ENCODE data around the gene TRPM2.

The TRPM2 gene

GRCh38 chr21:44429894-44430293 is 76.5 kb downstream of the TRPM2 start:
- no peak for DNase-seq (ENCODE audit: low read depth in 2 of 2)

GRCh38 chr21:44431300-44431699 is 77.9 kb downstream of the TRPM2 start:
- DNase-seq (ENCODE audit: low read depth in 2 of 2) = no peak

GRCh38 chr21:44432841-44433790 is 79.7 kb downstream of the TRPM2 start:
- DNase-seq (ENCODE audit: low read depth in 2 of 2) = no peak

GRCh38 chr21:44433791-44434567 is 80.6 kb downstream of the TRPM2 start:
- no peak for DNase-seq (ENCODE audit: low read depth in 2 of 2)

GRCh38 chr21:44434568-44434925 is 81.1 kb downstream of the TRPM2 start:
- DNase-seq (ENCODE audit: low read depth in 2 of 2) = no peak

GRCh38 chr21:44434936-44435635 is 81.7 kb downstream of the TRPM2 start:
- DNase-seq (ENCODE audit: low read depth in 2 of 2) = no peak

GRCh38 chr21:44436111-44436611 is 82.7 kb downstream of the TRPM2 start:
- DNase-seq (ENCODE audit: low read depth in 2 of 2) = no peak

- no peak for DNase-seq (ENCODE audit: low read depth in 2 of 2)
Measured at GRCh38 chr21:44436958-44437357, 83.5 kb downstream of the TRPM2 start.

GRCh38 chr21:44437371-44437695 is 83.9 kb downstream of the TRPM2 start:
- DNase-seq (ENCODE audit: low read depth in 2 of 2) = no peak

GRCh38 chr21:44437696-44438431 is 84.4 kb downstream of the TRPM2 start:
- no peak for DNase-seq (ENCODE audit: low read depth in 2 of 2)

GRCh38 chr21:44438531-44439210 is 85.2 kb downstream of the TRPM2 start:
- DNase-seq (ENCODE audit: low read depth in 2 of 2) = no peak

- DNase-seq (ENCODE audit: low read depth in 2 of 2) = no peak
Measured at GRCh38 chr21:44439211-44439600, 85.8 kb downstream of the TRPM2 start.

- no peak for DNase-seq (ENCODE audit: low read depth in 2 of 2)
Measured at GRCh38 chr21:44440241-44441040, 87.0 kb downstream of the TRPM2 start.

- no peak for DNase-seq (ENCODE audit: low read depth in 2 of 2)
Measured at GRCh38 chr21:44441041-44441400, 87.6 kb downstream of the TRPM2 start.

- no peak for DNase-seq (ENCODE audit: low read depth in 2 of 2)
Measured at GRCh38 chr21:44441581-44442265, 88.3 kb downstream of the TRPM2 start.

- DNase-seq (ENCODE audit: low read depth in 2 of 2) = no peak
Measured at GRCh38 chr21:44442266-44443125, 89.1 kb downstream of the TRPM2 start.

- no peak for DNase-seq (ENCODE audit: low read depth in 2 of 2)
Measured at GRCh38 chr21:44443291-44443890, 90.0 kb downstream of the TRPM2 start.

- DNase-seq (ENCODE audit: low read depth in 2 of 2) = no peak
Measured at GRCh38 chr21:44443891-44444285, 90.5 kb downstream of the TRPM2 start.
